NCI-H69 (cell line): ENCODE results near the gene NAA10.

Experiments used
- DNase-seq: peaks from one replicate; lab custom pipeline; 2025; lab: John Stamatoyannopoulos, UW

The NAA10 gene

DNA sequence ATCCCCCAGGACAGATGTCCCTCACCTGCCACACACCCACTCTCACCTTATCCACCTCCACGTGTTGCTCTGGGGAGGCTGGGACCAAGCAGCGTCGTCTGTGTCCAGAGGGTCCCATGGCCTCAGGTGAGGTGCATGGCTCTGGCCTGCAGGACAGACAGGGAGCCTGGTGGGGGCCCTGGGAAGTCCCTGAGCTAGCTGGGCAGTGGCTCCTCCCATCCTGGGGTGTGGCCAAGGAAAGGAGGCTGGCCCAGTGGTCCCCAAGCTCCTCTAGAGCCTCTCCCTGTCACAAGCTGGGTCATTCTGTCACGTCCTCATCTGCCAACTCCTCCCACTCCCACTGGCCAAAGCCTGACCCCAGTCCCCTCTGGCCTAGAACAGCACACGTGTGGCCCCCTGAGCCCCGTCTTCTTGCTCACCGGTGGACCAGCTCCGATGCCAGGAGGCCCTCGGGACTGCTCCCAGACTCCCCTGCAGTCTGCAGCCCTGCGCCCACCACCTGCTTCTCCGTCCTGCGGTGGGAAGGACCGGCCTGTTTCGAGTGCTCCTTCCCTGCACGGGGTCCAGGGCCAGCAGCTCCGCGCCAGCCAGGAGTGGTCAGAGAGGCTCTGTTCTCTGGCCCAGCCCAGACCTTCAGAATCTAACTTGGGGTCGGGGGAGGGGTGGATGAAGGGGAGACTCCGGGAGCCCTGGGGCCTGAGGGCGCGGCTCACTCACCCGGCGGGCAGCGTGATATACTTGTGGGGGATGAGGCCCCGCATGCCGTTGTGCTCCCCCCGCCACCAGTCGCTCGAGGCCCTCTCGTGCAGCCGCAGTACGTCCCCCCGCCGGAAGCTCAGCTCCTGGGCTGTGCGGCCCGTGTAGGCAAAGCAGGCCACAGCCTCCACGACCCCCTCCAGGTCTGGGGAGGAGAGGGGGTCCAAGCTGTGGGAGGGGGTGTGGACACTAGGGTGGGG is 25.5 kb downstream of the NAA10 start:
- DNase-seq: peak; percentile 6

DNA sequence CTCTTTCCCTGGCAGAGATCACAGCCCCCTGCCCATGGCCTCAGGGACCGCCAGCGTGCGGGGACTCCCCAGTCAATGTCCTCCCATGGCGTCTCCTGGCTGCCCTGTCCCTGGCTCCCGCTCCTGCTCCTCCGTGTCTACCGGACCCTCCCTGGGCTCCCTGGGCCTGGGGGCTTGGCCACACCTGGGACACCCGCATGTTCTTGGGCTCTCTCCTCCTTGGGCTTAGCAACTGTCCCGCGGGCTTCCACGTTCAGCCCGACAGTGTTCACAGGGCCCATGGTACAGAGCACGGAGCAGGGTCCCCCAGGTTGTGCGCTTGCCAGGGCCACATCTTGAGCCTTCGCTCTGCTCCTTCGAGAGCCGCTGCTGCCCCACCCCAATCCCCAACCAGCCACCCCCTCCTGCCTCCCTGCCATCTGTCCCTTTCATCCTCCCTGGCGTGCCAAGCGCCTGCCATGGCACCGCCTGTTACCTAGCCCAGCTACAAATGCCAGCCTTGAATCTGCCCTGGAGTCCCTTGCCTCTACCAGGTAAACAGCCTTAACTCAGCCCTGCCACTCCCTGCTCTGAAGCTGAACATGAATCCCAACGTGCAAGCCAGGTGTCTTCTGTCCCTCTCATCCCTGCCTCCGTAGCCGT is 26.5 kb downstream of the NAA10 start:
- peak; percentile 12 for DNase-seq

DNA sequence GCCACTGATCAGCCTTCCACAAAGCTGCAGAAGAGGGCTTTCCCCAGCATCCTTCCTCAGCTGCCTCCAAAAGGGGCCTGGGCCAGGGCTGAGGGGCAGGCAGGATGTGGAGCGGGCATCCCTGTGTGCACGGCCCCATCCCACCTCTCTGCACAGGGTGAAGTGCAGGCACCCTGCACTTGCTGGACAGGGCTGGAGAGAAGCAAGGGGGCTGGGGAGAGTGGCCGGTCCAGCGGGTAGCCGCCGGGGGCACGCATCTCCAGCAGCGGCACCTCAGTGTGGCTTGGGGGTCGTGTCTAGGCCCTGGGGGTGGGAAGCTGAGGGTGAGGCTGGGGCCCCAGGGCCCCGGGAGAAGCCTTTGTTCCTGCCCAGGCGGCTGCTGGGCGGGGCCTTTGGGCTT is 27.4 kb downstream of the NAA10 start:
- DNase-seq: no peak

DNA sequence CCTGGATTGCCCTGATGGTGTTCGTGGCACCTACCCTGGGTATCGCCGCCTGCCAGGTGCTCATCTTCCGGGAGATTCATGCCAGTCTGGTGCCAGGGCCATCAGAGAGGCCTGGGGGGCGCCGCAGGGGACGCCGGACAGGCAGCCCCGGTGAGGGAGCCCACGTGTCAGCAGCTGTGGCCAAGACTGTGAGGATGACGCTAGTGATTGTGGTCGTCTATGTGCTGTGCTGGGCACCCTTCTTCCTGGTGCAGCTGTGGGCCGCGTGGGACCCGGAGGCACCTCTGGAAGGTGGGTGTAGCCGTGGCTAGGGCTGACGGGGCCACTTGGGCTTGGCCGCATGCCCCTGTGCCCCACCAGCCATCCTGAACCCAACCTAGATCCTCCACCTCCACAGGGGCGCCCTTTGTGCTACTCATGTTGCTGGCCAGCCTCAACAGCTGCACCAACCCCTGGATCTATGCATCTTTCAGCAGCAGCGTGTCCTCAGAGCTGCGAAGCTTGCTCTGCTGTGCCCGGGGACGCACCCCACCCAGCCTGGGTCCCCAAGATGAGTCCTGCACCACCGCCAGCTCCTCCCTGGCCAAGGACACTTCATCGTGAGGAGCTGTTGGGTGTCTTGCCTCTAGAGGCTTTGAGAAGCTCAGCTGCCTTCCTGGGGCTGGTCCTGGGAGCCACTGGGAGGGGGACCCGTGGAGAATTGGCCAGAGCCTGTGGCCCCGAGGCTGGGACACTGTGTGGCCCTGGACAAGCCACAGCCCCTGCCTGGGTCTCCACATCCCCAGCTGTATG is 28.5 kb downstream of the NAA10 start:
- no peak for DNase-seq

DNA sequence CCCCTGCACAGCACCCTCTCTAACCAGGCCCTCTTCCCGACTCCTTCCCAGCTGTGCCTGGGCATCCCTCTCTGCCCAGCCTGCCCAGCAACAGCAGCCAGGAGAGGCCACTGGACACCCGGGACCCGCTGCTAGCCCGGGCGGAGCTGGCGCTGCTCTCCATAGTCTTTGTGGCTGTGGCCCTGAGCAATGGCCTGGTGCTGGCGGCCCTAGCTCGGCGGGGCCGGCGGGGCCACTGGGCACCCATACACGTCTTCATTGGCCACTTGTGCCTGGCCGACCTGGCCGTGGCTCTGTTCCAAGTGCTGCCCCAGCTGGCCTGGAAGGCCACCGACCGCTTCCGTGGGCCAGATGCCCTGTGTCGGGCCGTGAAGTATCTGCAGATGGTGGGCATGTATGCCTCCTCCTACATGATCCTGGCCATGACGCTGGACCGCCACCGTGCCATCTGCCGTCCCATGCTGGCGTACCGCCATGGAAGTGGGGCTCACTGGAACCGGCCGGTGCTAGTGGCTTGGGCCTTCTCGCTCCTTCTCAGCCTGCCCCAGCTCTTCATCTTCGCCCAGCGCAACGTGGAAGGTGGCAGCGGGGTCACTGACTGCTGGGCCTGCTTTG is 29.2 kb downstream of the NAA10 start:
- no peak for DNase-seq

DNA sequence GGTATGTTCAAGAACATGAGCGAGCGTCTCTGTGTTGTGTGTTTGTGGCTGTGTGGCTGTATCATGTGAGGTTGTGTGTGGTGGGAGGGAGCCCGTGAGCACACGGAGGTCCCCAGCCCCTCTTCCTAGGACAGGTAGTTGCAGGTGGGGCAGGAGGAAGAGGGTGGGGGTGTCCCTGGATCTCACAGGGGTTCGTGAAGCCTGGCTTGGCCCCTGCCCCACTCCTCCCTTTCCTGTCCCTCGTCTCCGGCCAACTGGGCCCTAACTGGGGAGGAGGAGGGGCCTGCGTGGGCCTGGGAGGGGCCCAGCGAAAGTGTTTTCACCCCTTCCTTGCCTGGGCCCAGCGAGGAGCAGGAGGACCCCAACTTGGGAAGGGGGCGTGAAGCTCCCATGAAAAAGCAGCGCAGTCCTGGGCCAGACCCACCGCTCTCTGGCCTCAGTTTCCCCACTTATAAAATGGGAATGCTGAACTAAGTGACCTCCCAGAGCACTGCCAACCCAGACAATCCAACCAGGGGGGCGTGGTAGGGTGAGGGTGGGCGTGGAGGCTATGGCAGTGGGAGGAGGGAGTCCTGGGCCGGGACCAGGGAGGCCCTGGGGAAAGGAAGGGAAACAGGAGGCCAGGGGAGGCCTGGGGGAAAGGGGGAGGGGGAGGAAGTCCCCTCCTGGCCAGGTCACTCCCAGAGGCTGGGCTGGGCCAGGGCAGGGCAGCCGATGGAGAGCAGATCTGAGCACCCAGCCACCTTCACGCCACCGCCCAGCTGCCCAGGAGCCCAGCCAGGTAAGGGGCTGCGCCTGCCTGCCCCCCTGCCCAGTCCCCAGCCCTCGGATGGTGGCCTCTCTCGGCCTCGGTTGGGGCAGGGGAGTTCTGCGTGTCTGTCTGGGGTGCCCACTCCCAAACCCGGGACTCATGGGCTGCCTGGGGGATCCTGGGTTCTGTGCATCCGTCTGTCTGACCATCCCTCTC is 30.6 kb downstream of the NAA10 start, which contains the start of gene AVPR2:
Gene AVPR2, plus strand, starts transcription at position 683 of the 967 bp plus-strand sequence. CDS start 473 bp downstream, outside the sequence.
- no peak for DNase-seq

DNA sequence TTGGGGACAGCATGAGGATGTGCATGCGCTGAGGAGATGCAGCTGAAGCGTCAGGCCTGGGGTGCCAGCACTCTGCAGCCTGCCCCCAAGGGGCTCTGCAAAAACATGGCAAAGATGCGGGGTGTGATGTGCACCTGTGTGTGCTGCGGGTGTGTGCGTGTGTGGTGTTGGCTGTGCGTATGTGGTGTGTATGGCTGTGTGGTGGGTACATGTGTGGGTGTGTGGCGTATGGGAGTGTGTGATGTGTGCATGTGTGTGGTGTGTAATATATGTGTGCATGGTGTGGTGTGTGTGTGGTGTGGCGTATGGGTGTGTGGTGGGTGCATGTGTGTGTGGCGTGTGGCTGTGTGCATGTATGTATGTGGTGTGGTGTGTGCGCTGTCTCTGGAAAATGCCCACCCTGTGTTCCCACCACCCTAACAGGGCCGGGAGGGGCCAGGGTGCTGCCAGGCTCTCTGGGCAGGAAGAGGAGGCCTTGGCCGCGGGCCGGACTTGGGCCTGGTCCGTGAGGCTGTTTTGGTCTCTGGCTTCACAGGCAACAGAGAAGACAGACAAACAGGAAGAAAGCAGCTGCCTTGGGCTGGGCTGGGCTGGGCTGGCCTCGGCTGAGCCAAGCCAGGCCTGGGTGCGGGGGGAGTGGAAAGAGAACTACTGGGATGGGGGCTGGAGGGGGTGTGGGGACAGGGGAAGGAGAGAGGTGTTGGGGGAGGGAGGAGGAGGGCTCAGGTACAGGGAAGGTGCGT is 31.4 kb downstream of the NAA10 start:
- DNase-seq: no peak

DNA sequence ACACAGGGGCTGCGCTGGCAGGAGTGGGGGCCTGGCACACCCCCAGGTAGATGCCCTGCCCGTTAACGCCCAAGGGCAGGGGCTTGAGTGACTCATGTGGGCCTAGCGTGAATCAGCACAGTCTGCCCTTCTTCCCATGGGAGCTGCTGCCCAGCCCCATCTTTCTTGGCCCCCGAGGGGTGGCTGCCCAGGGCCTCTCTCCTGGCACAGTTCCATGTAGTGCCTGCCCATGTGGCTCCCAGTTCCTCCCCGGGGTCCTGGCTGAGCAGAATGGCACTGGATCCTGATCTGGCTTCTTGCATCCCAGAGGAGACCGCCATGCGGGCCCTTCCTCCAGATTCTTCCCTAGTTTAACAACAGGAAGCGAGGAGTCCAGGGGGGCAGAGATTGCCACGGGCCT is 32.5 kb downstream of the NAA10 start:
- peak; percentile 66 for DNase-seq

DNA sequence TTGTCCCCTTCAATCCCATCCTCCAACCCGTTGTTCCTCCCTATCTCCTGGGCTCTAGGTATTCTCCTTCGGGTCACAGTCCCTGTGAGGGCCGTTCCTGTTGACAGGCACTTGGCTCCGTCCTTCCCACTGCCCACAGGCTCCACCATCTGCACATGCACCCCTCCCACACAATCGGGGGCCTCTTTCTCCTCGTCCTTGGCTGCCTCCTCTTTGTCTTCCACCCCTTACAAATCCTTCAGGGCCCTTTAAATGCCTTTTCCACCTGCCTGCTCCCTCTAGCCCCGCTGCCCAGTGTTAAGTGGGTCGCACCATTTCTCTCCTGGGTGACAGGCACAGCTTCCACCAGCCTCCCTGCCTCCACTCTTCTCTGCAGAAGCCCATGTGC is 33.1 kb downstream of the NAA10 start:
- peak; percentile 20 for DNase-seq

DNA sequence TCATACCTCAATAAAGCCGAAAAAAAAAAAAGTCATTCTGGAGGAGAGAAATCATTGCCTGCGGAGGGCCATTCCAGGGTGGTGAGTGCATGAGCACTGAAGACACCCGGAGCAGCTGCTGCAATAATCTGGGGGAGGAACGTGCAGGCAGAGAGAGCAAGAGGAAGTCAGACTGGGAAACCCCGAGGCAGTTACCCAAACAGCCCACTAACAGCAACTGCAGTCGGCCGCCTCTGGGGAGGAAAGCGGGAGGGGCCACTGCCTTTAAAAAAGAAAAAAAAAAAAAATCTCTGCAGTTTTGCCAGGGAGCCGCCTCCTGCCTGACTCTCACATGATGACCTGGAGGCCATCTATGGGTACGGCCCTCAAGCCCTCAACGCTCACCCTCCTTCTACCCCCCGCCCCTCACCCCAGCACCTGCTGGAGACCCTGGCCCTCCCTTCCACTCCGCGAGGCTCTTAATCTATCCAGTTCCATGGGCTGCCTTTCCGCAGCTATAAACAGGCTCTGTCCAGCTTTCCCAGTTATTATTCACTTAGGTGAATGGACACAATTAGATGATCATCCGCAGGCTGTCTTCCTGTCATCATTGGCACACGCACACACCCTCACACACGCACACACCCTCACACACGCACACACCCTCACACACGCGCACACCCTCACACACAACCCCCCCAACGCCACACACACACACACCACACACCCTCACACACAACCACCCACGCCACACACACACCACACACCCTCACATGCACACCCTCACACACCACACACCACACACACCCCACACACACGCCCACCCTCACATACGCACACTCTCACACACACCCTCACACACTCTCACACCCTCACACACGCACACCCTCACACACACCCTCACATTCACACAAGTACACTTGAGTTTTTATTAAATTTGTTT is 33.7 kb downstream of the NAA10 start:
- DNase-seq: peak; percentile 85

DNA sequence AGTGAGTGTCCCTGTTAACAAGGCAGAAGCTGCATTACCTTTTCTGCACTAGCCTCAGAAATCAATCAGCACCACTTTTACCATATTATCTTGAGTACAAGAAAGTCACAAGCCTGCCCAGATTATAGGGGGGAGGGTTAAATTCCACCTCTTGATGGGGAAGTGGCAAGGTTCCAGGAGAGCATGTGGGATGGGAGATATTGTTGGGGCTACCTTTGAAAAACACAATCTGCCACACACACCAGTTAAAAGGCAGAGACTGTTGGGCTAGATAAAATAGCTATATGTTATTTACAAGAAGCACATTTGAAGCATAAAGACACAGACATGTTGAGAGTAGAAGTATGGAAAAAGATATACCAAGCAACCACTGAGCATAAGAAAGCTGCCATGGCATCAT is 36.9 kb downstream of the NAA10 start:
- no peak for DNase-seq

DNA sequence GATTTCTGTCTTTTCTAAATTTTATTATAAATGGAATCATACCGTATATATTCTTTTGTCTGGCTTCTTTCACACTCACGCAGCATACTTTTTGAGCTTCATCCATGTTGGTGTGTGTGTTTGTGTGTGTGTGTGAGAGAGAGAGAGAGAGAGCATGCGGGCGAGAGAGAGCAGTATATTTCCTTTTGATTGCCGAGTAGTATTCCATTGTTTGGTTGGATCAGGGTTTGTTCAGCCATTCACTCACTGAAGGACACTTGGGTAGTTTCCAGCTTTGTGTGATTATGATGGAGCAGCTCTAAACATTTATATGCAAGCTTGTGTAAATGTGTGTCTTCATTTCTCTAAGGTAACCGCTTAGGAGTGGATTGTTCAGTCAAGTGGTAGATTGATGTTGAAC is 45.7 kb downstream of the NAA10 start:
- no peak for DNase-seq

DNA sequence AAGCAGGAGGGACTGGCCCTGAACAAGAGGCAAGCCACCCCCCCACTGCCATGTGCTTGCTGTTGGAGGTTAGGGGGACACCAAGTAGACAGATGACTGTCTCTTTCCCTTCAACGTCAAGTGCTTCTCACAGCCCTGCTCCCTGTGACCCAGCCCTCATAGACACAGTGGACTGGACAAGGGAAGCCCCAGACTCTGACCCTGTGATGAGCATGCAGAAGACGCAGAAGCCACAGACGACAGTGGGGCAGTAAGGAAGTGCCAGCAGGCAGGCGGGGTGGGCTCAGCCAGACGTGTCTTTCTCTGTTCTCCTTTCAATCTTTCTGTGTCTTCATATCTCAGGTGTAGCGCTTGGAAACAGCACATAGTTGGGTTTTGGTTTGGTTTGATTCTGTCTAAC is 46.5 kb downstream of the NAA10 start:
- DNase-seq: no peak

DNA sequence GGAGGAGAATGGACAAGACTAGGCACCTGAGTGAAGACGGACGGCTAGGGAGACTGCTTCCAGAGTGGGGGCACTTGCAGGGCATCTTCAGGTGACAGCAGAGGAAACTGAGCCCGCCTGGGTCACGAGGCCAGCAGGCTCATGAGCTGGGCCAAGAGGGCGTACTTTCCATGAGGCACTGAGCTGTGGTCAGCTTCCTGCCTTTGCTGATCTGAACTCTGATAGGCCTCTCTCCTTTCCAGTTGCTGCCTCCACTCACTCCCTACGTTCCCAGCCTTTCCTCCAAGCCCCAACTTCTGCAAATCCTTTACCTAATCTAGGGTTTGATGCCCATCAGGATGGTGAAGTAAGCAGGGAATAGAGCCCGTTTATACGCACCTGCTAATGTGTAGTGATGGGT is 47.5 kb downstream of the NAA10 start:
- no peak for DNase-seq

DNA sequence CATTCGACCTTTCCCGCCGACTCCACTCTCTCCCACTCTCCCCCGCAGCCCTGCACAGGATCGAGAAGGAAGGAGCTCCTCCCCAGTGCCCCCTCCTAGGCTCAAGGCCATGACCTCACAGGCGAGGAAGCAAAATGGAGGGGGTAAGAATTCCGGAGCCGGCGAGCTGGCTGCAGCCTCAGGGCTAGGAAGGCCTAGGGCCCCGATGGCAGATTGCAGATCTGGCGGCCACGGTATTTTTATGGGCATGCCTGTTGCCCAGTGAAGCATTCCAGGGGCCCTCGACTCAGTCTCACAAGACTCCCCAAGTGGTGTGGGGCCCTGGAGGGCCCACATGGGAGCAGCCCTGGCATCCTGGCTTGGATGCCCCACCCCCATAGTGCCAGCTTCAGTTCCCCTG is 47.9 kb downstream of the NAA10 start:
- no peak for DNase-seq

DNA sequence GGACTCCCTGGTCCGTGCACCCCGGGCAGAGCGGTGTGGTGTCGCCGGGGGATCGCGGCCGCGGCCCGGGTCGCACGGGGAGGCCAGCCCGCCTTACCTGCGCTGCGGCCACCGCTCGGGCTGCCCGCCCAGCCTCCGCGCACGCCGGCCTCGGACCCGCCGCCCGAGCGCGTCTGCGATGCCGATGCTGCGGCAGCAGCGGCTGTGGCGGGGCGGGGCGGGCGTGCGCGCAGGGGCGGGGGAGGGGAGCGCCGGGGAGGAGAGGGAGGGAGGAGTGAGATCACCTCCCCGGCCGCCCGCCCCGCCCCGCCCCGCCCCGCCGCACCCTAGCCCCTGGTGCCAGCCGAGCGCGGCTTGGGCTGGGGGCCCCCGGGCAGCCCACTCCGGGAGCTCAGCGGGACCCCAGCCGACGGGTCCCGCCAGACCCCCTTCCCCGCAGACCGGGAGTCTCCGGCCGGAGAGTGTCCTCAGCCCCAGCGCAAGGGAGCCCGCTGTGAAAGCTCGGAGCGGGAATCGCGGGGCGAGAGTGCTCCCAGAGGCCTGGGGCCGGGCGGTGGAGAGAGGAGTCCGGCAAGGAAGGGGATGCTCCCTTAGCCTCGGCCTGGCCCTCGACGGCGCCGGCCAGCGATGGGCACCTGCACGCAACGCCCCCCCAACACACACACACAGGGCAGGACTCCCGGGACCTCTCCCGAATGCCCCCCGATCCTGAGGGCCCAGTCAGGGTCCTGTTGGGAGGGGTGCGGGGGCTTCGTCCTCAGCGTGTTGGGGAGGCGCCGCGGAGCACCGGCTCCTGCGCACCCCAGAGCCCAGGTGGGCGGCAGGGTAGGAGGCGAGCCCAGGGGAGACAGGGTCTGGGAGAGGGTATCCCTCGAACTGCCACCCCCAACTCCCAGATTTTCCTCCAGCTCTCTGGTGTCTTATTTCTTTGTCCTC is 48.6 kb downstream of the NAA10 start, which contains the start of gene L1CAM:
Gene L1CAM, minus strand, starts transcription at position 206 of the 936 bp plus-strand sequence. CDS start 10,337 bp downstream, outside the sequence.
- DNase-seq: peak; percentile 69

DNA sequence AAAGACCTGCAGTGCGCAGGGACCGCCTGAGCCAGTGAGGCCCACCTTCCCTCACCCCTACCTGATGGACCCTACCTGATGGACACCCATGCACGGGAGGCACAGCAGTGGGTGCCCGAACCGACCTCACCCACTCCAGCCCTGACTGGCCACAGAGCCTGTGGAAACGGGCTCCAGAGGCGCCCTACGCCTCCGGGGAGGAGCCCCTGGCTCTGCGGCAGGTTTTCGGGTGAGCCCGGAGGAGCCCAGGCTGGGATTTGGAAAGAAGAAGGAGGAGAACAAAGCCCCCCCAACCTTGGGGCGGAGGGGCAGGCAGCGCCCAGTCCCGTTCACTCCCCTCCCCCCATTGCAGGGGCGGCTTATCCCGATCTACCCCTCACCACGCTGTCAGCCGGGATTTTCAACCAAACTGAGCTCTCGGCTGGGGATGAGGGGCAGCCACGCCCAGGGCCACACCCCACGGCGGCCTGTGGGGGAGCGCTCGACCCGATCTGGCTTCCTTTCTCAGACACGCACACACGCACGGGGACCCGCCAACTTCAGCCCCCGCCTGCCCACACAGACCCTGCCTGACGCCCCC is 49.5 kb downstream of the NAA10 start:
- peak; percentile 48 for DNase-seq
